ENCODE data around the gene UFM1.

DNA sequence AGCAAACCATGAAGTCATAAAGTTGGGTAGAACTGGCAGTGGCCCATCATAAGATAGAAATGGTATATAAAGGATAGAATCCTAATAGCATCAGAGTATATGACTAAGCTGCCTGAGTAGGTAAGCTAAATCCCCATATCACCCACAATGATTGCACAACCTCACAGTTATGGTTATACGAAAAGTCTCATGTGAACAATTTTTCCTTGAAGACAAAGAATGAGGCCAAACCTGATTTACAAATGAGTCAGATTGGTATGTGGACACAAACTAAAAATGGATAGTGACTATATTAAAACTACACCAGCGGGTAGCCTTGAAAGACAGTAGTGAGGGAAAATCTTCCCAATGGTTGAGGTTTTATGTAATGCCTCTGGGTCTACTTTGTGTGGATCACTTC is 40.9 kb upstream of the UFM1 start:
- TF ChIP-seq POLR2A (IDR thresholded peaks at IDR 0.05): no peak
- TF ChIP-seq, protein P1, sequence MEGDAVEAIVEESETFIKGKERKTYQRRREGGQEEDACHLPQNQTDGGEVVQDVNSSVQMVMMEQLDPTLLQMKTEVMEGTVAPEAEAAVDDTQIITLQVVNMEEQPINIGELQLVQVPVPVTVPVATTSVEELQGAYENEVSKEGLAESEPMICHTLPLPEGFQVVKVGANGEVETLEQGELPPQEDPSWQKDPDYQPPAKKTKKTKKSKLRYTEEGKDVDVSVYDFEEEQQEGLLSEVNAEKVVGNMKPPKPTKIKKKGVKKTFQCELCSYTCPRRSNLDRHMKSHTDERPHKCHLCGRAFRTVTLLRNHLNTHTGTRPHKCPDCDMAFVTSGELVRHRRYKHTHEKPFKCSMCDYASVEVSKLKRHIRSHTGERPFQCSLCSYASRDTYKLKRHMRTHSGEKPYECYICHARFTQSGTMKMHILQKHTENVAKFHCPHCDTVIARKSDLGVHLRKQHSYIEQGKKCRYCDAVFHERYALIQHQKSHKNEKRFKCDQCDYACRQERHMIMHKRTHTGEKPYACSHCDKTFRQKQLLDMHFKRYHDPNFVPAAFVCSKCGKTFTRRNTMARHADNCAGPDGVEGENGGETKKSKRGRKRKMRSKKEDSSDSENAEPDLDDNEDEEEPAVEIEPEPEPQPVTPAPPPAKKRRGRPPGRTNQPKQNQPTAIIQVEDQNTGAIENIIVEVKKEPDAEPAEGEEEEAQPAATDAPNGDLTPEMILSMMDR (IDR thresholded peaks at IDR 0.05): no peak
- no peak for TF ChIP-seq EP300 (IDR thresholded peaks at IDR 0.05)
- no peak for TF ChIP-seq POLR2AphosphoS5 (IDR thresholded peaks at IDR 0.05)
